RWPE1 (cell line): ENCODE measurements around the gene COPS6.

Experiments used
- CTCF ChIA-PET: fragments of 350-600 bp; sonication (Branson Sonifier 250); formaldehyde crosslinking; extraction: SDS; loops from one replicate; lab custom pipeline; 2021; lab: Yijun Ruan, JAX
- POLR2A ChIA-PET: fragments of 400-600 bp; formaldehyde crosslinking; extraction: SDS; loops from one replicate; lab custom pipeline; 2020; ENCODE audit warnings: antibody characterized with exemption; ENCODE audit not compliant: low non-redundant PET; lab: Yijun Ruan, JAX
- DNase-seq: peaks from one replicate; pipeline ENCODE4 v3.0.0; 2012; ENCODE audit warnings: low spot score
- H3K27ac ChIP-seq: fragments of 450-650 bp; 2 replicates; pipeline ENCODE4 v1.5.1; 2017
- CTCF ChIP-seq: fragments of 450-650 bp; conservative IDR thresholded peaks from 2 replicates; pipeline ENCODE4 v1.5.1; 2017; ENCODE audit warnings: low read depth, mild to moderate bottlenecking

Gene COPS6

GRCh38 chr7:100082978-100083377, 5.8 kb upstream of the COPS6 start:
- TF ChIP-seq CTCF, result no peak
- no peak overlapping the region for H3K27ac ChIP-seq
- ChIA-PET CTCF (interaction anchor here (0.6 to 1.1 kb wide), 3 partner anchors 29 to 89 kb away, joined by 3 read pairs; no protein-coding TSS in a partner anchor), POLR2A (no interaction called here)
- DNase-seq, result no peak

GRCh38 chr7:100085515-100085914, 3.3 kb upstream of the COPS6 start:
- H3K27ac ChIP-seq, result peak overlapping the region; percentile 85
- TF ChIP-seq CTCF, result no peak
- CTCF ChIA-PET, result interaction anchor here (0.5 kb wide), 1 partner anchor 1493 kb away, joined by 9 read pairs; no protein-coding TSS in a partner anchor
- no peak for DNase-seq
- POLR2A ChIA-PET, result no interaction called here

GRCh38 chr7:100087055-100087750, 1.6 kb upstream of the COPS6 start:
- DNase-seq, result peak; percentile 70
- POLR2A ChIA-PET, result interaction anchor here (0.7 to 1.5 kb wide), 3 partner anchors 13 to 574 kb away, joined by 4 to 10 read pairs (median 4); no protein-coding TSS in a partner anchor
- TF ChIP-seq CTCF, result no peak
- CTCF ChIA-PET, result no interaction called here
- peak overlapping the region; percentile 85 for H3K27ac ChIP-seq

- ChIA-PET CTCF (no interaction called here), POLR2A (interaction anchor here (0.7 to 1.5 kb wide), 2 partner anchors 12 to 573 kb away, joined by 4 to 10 read pairs; no protein-coding TSS in a partner anchor)
- no peak for DNase-seq
- peak overlapping the region; percentile 85 for H3K27ac ChIP-seq
- no peak for TF ChIP-seq CTCF
Observed at GRCh38 chr7:100088095-100088620, 611 bp upstream of the COPS6 start.

GRCh38 chr7:100089458-100090196, 858 bp downstream of the COPS6 start:
- peak overlapping the region; percentile 85 for H3K27ac ChIP-seq
- no peak for DNase-seq
- ChIA-PET CTCF (interaction anchor here (0.7 kb wide), 1 partner anchor 100 kb away, joined by 3 read pairs; no protein-coding TSS in a partner anchor), POLR2A (no interaction called here)
- TF ChIP-seq CTCF, result no peak
